Stimulated activated CD8-positive, alpha-beta memory T cell treated with anti-CD3 and anti-CD28 coated beads, Interleukin-7, amount 100 ng/mL, for 48 hours (primary cell): ENCODE results near the gene MYBPH.

ENCODE experiments used
- DNase-seq, 2 donors: peaks; one replicate each; pipeline ENCODE4 v3.0.0-alpha.2; 2020; ENCODE audit warnings: low read depth in 1 of 2; ENCODE audit errors: extremely low read depth in 1 of 2

The MYBPH gene

DNA sequence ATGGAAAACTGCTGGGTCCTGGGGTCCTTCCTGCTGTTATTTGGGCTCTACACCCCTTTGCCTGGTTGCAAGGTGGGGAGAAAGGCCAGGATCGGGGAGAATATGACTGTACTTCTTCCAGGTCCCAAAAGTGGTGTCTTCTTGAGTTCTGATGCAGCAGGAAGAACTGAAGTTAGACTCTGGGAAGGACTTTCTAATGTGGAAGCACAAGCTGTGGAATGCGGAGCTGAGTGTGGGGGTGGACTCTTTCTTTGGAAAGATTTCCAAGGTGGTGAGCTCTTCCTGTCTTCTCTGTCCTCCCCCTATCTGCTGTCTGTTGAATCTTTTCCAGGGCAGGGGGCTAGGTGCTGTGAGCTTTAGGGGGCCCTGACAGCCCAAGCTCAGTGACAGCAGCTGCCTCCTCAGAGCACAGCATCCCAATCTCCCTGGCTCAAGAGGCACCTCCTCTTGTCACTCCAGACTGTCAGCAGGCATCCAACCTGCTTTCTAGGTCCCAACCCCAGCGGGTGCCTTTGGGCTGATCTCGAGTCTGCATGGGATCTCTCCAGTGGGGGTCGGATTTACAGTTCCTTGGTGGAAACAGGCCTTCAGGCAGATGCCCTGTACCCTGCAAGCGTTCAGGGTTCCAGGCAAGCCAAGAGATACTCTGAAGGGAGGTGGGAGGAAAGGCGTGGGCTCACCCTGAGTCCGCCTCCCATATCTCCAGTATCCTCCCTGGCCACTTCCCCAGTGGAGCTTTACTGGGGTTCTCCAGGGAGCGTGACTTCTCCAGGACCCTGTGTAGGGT lies 24.9 kb downstream of the MYBPH start:
- no peak for DNase-seq

GRCh38 chr1:203149188-203149840 lies 26.3 kb downstream of the MYBPH start:
- no peak for DNase-seq

GRCh38 chr1:203148579-203148978 lies 27.0 kb downstream of the MYBPH start:
- no peak for DNase-seq

DNA sequence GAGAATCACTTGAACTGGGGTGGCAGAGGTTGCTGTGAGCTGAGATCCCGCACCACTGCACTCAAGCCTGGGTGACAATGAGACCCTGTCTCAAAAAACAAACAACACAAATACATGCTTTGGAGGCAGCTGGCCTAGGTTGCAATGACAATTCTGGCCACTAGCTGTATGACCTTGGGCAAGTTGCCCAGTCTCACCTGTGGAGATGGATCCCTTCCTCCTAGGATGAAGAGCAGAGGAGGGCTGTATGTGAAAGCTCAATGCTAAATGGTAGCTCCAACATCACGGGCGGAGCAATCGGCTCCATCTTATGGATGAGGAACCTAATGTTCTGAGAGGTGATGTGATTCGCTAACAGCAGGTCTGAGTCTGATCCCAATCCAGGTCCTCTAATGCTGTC lies 27.5 kb downstream of the MYBPH start:
- no peak for DNase-seq

DNA sequence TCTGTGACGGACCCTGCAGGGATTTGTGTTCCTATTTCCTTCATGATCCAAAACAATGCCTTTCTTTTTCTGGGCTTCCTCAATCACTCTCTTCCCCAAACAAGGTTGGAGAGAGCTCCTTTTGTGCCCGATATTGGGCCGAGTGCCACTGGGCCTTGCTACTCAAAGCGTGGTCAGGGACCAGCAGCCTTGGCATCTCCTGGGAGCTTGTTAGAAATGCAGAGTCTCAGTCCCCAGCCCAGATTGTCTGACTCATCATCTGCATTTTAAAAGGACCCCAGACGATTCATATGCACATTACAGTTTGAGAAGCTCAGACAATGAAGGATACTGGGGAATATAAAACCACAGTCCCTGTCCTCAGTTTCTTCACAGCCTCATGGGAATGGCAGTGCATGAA lies 28.2 kb downstream of the MYBPH start:
- no peak for DNase-seq

GRCh38 chr1:203146537-203146936 lies 29.1 kb downstream of the MYBPH start:
- no peak for DNase-seq

DNA sequence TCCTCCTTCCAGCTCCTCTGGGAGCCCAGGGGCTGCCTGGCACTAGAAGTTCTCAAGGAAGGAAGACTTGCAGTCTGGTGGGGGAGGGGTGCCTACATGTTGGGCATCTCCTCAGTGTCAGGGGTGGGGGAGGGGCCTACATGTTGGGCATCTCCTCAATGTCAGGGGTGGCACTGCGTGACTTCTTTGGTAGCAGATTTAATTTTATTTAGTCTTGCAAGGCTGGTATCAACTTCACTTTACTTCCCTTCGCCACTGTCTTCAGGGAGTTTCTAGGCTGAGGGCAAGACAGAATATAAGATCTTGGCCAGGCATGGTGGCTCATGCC lies 29.6 kb downstream of the MYBPH start:
- no peak for DNase-seq

DNA sequence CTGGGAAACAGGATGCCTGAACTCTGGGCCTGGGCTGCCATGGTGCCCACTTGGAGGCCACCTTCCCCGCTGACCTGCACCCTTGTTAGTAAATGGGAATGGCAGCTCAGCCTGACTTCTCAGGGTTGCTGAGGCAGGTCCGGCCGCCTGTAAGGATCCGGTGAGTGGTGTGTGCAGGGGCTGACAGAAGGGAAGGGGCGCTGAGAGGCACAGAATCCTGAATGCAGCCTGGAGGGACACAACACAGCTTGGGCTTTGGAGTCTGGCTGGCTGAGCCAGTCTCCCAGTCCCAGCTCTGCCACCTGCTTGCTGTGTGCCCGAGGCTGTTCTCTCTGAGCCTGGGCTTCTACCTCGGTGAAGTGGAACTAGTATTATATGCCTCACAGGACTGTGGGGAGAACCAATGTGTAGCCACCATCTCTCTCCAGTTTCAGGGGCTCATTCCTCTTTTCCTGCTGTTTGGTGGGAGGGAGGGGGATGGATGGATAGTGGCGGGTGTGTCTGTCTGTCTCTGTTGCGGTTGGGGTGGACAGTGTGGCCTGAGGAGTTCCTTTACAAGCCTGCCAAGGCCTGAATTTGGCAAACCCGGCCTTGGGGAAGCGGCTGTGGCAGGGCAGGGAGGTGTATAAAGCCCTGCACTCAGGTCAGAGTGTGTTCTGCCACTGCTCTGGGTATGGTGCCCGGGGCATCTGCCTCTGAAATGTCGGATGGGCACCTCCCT lies 30.1 kb downstream of the MYBPH start:
- no peak for DNase-seq

DNA sequence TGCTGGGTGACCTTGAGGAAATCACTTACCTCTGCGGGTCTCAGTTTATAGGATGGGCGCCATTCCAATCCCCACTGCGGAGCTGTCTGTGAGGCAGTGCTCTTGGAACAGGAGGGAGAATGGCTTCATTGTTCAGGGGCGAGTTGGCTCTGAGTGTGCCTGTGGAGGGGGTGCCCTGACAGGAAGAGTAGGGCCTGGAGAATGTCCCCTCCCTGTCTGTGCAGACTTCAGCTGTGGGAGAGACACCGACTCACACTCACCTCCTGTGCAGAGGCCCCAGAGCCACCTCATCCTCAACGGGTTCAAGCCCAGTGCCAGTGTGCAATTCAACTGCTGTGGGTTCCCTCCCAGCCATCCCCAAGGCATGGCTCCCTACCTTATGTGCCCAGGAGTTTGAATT lies 31.0 kb downstream of the MYBPH start:
- no peak for DNase-seq

DNA sequence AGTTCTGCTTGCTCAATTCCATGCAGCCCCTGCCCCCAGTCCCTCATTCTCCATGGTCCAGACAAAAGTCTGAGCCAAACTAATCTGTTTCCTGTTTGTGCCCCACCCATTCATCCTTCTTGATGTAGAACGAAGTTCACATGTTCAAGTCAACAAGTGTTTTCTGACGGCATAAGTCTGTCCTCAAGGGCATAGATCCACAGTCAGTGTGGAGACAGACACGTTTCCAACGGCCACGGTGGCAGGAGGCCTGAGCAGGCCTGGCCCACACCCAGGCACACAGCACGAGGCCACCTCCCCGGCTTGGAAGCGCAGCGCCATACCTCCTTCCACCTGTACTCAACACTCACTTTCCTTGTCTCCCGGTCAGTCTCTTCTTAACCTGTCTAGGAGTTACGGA lies 32.0 kb downstream of the MYBPH start:
- no peak for DNase-seq

DNA sequence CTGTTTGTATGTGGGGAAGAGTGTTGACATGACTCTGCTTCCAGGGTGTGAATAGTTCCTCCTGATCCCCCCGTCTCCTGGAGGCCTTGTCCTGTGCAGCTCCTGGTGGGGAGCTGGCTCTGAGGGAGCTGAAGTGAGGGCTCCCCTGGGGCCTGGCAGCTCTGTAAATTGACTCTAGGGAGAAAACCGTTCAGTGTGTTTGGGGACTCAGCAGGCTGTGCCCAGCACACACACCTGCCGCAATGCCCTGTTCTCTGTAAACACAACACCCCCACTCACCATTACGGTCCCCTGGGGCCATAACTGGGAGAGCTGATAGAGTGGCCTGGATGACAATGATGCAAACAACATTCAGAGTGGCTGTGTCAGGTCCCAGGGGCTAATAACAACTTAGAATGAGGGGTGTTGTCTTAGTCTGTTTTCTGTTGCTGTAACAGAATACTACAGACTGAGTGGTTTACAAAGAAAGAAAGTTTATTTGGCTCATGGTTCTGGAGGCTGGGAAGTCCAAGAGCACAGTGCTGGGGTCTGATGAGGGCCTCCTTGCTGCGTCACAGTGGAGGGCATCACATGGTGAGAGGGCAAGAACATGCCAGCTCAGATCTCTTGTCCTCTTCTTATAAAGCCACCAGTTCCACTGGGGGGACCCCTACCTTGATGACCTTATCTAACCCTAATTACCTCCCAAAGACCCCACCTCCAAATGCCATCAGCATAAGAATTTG lies 32.8 kb downstream of the MYBPH start:
- DNase-seq, result no peak

DNA sequence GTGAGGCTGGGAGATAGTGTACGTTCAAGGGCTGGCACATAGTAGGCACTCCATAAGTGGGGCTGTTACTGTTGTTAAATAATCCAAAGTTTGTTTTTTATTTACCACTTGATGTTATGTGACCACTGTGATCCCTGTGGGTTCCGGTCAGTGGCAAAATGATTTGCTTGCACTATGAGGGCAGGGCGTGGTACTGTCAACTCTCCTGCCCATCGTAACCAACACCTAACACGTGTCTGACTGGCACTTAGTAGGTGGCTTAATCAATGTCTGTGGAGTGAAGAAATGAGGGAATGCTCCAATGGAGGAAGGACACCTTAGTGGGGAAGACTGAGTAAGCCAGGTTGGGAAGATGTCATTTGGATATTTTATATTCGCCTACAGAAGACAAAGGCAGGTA lies 33.5 kb downstream of the MYBPH start:
- no peak for DNase-seq

- no peak for DNase-seq
These were observed 34.7 kb downstream of the MYBPH start for GRCh38 chr1:203140743-203141520.

DNA sequence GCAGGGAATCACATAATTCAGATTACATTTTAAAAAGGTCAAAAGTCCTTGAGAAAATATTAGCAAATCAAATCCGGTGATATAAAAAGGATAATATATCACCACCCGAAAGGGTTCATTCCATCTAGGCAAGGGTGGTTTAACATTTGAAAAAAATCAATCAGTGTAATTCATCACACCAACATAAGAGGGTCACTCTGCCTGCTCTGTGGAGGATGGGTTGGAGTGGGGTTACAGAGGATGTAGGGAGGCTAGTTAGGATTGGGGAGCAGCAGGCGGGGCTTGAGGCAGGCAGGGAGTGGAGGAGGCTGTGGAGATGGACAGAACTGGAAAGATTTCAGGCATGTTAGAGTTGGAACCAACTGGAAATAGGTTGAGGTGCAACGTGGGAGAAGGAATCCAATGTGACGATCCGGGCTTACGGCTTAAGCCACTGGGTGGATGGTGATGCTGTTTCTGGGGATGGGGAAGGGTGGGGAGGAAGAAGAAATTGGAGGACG lies 35.6 kb downstream of the MYBPH start:
- no peak for DNase-seq

DNA sequence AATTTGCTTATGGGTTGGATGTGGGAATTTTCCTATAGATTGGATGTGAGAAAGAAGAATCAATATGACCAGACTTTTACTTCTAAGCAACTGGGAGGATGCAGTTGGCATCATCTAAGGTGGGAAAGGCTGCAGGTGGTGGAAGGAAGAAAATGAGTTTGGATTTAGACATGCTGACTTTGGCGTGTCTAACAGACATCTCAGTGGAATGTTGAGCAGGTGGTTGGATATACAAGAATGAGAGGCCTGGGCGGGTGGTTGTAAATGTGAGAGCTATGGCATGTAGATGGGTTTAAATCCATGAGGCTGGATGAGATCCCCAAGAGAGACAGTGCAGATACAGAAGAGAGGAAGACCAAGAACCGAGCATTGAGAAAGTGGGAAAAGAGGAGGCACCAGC lies 37.6 kb downstream of the MYBPH start:
- DNase-seq, result no peak

- no peak for DNase-seq
These were observed 38.3 kb downstream of the MYBPH start for GRCh38 chr1:203137324-203137723.

- no peak for DNase-seq
These were observed 39.1 kb downstream of the MYBPH start for GRCh38 chr1:203136409-203137042.

DNA sequence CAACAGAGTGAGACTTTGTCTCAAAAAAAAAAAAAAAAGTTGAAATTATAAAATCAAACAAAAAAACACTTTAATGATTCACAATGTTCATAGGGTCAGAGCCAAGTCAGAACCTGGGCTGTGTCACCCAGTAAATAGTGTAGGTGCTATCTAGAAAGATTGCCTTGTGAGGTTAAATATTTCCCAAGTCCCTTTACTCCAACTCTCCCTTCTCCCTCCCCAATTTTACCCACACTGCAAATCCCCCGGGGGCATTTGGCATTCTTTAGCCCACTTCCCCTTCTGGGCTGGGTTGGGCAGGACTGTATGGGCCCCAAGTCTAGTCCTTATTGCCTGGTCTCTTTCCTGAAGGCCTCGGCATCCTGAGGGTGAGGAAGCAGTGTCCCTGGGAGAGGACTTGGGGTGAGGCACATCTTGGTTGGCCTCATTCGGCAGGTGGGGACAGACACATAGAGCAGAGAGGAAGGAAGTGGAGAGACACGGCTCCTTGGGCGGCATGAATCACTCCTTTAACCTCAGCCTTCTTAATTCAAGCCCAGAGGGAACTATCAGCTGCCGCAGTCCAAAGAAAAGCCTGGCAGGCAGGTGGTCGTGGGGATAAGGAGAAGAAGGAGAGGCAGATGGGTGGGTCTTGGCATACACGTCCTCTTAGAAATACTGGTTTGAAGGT lies 39.9 kb downstream of the MYBPH start:
- no peak for DNase-seq

DNA sequence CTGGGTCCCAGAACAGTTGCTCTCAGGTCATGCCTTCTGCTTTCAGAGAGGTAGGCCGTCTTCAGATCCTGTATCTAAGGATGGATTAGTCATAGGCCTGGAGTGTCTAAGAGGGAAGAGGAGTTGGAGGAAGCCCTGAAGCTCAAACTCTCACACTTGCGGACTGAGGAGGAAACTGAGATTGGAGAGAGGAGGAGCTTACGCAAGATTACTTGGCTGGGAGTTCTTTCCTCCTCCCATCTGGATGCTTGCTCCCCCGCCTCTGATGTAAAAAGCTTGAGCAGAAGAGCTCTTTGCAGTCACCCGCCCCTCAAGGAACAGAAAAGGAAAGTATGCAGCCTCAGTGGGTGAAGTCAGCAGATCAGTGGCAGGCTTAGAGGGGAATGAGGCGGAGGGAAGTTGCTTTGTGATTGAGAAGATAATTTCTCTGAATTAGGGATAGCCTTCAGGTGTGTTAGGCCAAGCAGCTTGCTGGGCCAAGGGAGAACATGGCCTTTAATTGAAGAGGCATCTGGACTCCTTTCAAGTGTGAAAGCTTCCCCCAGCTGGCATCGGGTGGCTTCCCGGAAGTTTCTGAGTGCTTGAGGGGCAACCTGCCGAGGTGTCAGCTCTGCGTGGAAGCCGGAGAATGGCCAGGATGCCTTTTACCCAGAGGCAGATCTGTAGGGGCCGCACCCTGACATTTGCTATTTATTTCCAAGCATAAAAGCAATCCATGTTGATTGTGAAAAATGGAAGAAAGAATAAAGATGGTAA lies 41.5 kb downstream of the MYBPH start:
- no peak for DNase-seq
